Measurements from ENCODE around the gene FKBP6.

DNA sequence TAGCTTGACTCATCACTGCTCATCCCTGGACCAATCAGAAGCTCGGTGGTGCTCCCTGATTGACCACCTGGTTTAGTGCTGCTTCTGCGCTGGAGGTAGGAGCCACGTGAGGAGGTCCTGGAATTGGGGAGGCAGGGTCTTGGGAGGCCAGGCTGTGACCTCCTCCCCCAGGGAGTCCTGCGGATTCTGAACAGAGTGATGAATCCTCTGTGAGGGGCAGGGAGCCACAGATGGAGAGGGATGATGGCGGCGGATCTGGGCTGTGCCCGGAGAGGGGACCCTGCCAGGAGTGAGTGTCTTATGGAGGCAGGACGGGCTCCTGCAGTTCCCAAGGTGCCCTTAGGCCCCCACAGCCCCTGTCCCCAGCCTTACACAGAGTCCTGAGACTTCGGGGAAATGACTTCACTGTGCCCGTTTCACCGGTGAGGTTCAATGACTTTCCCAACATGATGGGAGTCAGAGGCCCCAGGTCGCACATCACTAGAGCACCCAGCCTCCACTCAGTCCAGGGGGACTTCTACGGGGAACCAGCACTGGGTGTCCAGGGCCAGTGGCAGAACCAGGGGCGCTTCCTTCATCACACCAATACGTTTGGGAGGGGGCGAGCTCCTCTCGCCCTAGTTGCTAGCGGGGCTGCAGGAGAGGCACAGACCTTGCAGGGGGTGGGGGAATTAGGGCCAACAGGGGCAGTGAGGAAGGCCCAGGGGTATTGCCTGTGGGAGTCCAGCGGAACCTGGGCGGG, 48.9 kb downstream of the FKBP6 start:
- TF ChIP-seq, protein P1, sequence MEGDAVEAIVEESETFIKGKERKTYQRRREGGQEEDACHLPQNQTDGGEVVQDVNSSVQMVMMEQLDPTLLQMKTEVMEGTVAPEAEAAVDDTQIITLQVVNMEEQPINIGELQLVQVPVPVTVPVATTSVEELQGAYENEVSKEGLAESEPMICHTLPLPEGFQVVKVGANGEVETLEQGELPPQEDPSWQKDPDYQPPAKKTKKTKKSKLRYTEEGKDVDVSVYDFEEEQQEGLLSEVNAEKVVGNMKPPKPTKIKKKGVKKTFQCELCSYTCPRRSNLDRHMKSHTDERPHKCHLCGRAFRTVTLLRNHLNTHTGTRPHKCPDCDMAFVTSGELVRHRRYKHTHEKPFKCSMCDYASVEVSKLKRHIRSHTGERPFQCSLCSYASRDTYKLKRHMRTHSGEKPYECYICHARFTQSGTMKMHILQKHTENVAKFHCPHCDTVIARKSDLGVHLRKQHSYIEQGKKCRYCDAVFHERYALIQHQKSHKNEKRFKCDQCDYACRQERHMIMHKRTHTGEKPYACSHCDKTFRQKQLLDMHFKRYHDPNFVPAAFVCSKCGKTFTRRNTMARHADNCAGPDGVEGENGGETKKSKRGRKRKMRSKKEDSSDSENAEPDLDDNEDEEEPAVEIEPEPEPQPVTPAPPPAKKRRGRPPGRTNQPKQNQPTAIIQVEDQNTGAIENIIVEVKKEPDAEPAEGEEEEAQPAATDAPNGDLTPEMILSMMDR (optimal IDR thresholded peaks at IDR 0.05 in 1 of 3, IDR thresholded peaks at IDR 0.05 in 1 of 3, conservative IDR thresholded peaks at IDR 0.05 in 1 of 3; ENCODE audit: extremely low read depth in 1 of 3, insufficient read depth in 2 of 3, low read length in 3 of 3) = no peak
- TF ChIP-seq EZH2 (IDR thresholded peaks at IDR 0.05; ENCODE audit: low read length) = no peak

All from keratinocyte (primary cell).